GM23338 (cell line): Measurements from ENCODE around the gene CRYBG1. TPM values are rescaled to one million over a fixed set of nuclear protein-coding genes. Genes with fewer than 3 reads are reported as not detected.

Experiments
- ATAC-seq: fragments of 200-7000 bp; cut with Tn5 transposase; 3 replicates; pipeline ENCODE4 v1.9.1; 2020
- DNase-seq: peaks from one replicate; pipeline ENCODE4 v3.0.0-alpha.2; 2015; ENCODE audit warnings: low spot score
- H2AFZ ChIP-seq: fragments of 200-600 bp; sonication (generic); 2 replicates; pipeline ENCODE4 v1.8.0; 2016; ENCODE audit warnings: antibody characterized with exemption, mild to moderate bottlenecking, moderate library complexity
- H3F3A ChIP-seq: fragments of 200-600 bp; sonication (generic); replicated peaks from 2 replicates; pipeline ENCODE4 v1.8.0; 2017; ENCODE audit warnings: antibody characterized with exemption, mixed run types, low read depth
- H3K27ac ChIP-seq: fragments of 200-600 bp; sonication (generic); 2 replicates; pipeline ENCODE4 v1.6.1; 2016; ENCODE audit warnings: low read depth
- H3K27me3 ChIP-seq: fragments of 200-600 bp; sonication (generic); 2 replicates; pipeline ENCODE4 v1.8.0; 2016; ENCODE audit warnings: mild to moderate bottlenecking, mixed run types, moderate library complexity; ENCODE audit not compliant: insufficient read depth
- H3K36me3 ChIP-seq: fragments of 200-600 bp; sonication (generic); 2 replicates; pipeline ENCODE4 v1.8.0; 2016; ENCODE audit warnings: mild to moderate bottlenecking; ENCODE audit not compliant: insufficient read depth
- H3K4me1 ChIP-seq: fragments of 200-600 bp; sonication (generic); 2 replicates; pipeline ENCODE4 v1.8.0; 2016; ENCODE audit warnings: mild to moderate bottlenecking, moderate library complexity; ENCODE audit not compliant: insufficient read depth
- H3K4me2 ChIP-seq: fragments of 200-600 bp; sonication (generic); 2 replicates; pipeline ENCODE4 v1.7.1; 2017; ENCODE audit warnings: mixed run types
- H3K4me3 ChIP-seq: fragments of 200-600 bp; sonication (generic); 2 replicates; pipeline ENCODE4 v1.6.1; 2016; ENCODE audit warnings: mixed run types
- H3K79me2 ChIP-seq: fragments of 200-600 bp; sonication (generic); replicated peaks from 2 replicates; pipeline ENCODE4 v1.8.0; 2017; ENCODE audit warnings: mild to moderate bottlenecking; ENCODE audit not compliant: insufficient read depth
- H3K9me2 ChIP-seq: fragments of 200-600 bp; sonication (generic); 2 replicates; pipeline ENCODE4 v1.8.0; 2017; ENCODE audit not compliant: insufficient read depth
- H4K20me1 ChIP-seq: fragments of 200-600 bp; sonication (generic); replicated peaks from 2 replicates; pipeline ENCODE4 v1.8.0; 2017; ENCODE audit warnings: mild to moderate bottlenecking; ENCODE audit not compliant: insufficient read depth
- H3K27ac Mint-ChIP-seq: 2 replicates; pipeline ENCODE4 v1.8.0; 2020; ENCODE audit warnings: inconsistent platforms, mild to moderate bottlenecking, moderate library complexity, mixed read lengths
- H3K27me3 Mint-ChIP-seq: 3 replicates; pipeline ENCODE4 v1.8.0; 2022; ENCODE audit warnings: low read depth, mild to moderate bottlenecking, moderate library complexity, mixed read lengths, inconsistent platforms; ENCODE audit not compliant: insufficient read depth, poor library complexity
- H3K36me3 Mint-ChIP-seq: 3 replicates; pipeline ENCODE4 v1.8.0; 2021; ENCODE audit warnings: low read depth, mild to moderate bottlenecking, inconsistent platforms, moderate library complexity, mixed read lengths
- H3K4me1 Mint-ChIP-seq: 3 replicates; pipeline ENCODE4 v1.8.0; 2020; ENCODE audit warnings: mild to moderate bottlenecking, inconsistent platforms, mixed read lengths
- H3K4me3 Mint-ChIP-seq: 3 replicates; pipeline ENCODE4 v1.8.0; 2021; ENCODE audit warnings: moderate library complexity, mild to moderate bottlenecking, inconsistent platforms, mixed read lengths
- H3K9me3 Mint-ChIP-seq: 3 replicates; pipeline ENCODE4 v1.8.0; 2020; ENCODE audit warnings: moderate library complexity, mild to moderate bottlenecking, inconsistent platforms, mixed read lengths
- CREB1 ChIP-seq: fragments of 250-450 bp; sonication (Bioruptor Pico); IDR thresholded peaks from 2 replicates; pipeline ENCODE4 v1.5.0; 2020; ENCODE audit warnings: low read depth, mild to moderate bottlenecking, moderate library complexity
- EZH2 ChIP-seq: fragments of 200-600 bp; sonication (generic); IDR thresholded peaks from one replicate; pipeline ENCODE4 v1.8.0; 2017; ENCODE audit warnings: antibody characterized with exemption, mild to moderate bottlenecking, low read depth; ENCODE audit not compliant: unreplicated experiment
- EZH2phosphoT487 ChIP-seq: fragments of 200-600 bp; sonication (generic); IDR thresholded peaks from one replicate; pipeline ENCODE4 v1.8.1; 2018; ENCODE audit warnings: antibody characterized with exemption; ENCODE audit not compliant: unreplicated experiment
- POLR2AphosphoS5 ChIP-seq: IDR thresholded peaks from 2 replicates; pipeline ENCODE4 v1.6.1; 2016; ENCODE audit warnings: antibody characterized with exemption, low read depth
- ZNF331 ChIP-seq: fragments of 250-450 bp; sonication (Bioruptor Pico); IDR thresholded peaks from 2 replicates; pipeline ENCODE4 v1.5.0; 2020; ENCODE audit warnings: low read depth, mild to moderate bottlenecking, moderate library complexity
- polyA plus RNA-seq: library from polyadenylated mRNA; unstranded; fragments of >200 nt; fragmentation: Nextera tagmentation; extraction: Ambion mirVana; gene quantifications from 2 replicates; pipeline ENCODE4 v1.2.1, GENCODE V29; 2016
- total RNA-seq: library from RNA; depleted of rRNA; stranded (reverse); fragments of >200 nt; shearing (Covaris generic); gene quantifications from 2 replicates; pipeline ENCODE4 v1.2.3, GENCODE V29; 2014
- TF ChIP-seq, protein P1 (sequence below): IDR thresholded peaks from one replicate; pipeline ENCODE4 v1.6.1; 2018; ENCODE audit warnings: antibody characterized with exemption; ENCODE audit not compliant: unreplicated experiment
- TF ChIP-seq, protein P2 (sequence below), 2 experiments: fragments of 200-600 bp in 1 of 2; sonication (generic) in 1 of 2; conservative IDR thresholded peaks; 2 replicates each; pipeline versions ENCODE4 v1.5.1 to v1.6.1; 2016 to 2017; ENCODE audit warnings: antibody characterized with exemption in 2 of 2, low read depth in 2 of 2, mild to moderate bottlenecking in 2 of 2, moderate library complexity in 1 of 2

Gene CRYBG1
- total and polyA plus RNA-seq, 2 experiments from 2014 or later, result 3.7 to 17.2 TPM

DNA sequence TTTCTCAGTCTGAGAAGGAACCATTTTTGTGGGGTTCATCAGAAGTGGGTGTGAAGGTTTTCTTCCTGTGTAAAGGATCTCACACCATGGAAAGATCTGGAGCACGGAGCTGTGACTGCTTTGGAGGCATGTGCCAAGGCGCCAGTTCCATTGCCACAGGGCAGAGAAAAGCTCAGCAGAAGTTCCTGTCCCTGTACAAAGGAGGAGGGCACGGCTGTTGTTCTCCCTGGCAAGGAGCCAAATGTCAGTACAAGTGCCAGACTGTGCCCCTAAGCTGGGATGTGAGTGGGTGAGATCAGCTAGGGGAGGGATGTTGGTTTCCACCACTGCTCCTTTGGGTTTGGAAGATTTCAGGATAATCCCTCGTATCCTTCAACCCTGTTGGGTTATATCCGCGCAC is 117.3 kb downstream of the CRYBG1 start (continued):
- TF ChIP-seq, protein P1, sequence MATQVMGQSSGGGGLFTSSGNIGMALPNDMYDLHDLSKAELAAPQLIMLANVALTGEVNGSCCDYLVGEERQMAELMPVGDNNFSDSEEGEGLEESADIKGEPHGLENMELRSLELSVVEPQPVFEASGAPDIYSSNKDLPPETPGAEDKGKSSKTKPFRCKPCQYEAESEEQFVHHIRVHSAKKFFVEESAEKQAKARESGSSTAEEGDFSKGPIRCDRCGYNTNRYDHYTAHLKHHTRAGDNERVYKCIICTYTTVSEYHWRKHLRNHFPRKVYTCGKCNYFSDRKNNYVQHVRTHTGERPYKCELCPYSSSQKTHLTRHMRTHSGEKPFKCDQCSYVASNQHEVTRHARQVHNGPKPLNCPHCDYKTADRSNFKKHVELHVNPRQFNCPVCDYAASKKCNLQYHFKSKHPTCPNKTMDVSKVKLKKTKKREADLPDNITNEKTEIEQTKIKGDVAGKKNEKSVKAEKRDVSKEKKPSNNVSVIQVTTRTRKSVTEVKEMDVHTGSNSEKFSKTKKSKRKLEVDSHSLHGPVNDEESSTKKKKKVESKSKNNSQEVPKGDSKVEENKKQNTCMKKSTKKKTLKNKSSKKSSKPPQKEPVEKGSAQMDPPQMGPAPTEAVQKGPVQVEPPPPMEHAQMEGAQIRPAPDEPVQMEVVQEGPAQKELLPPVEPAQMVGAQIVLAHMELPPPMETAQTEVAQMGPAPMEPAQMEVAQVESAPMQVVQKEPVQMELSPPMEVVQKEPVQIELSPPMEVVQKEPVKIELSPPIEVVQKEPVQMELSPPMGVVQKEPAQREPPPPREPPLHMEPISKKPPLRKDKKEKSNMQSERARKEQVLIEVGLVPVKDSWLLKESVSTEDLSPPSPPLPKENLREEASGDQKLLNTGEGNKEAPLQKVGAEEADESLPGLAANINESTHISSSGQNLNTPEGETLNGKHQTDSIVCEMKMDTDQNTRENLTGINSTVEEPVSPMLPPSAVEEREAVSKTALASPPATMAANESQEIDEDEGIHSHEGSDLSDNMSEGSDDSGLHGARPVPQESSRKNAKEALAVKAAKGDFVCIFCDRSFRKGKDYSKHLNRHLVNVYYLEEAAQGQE, result no peak
- TF ChIP-seq EZH2, result no peak
- TF ChIP-seq EZH2phosphoT487, result no peak
- no peak for TF ChIP-seq POLR2AphosphoS5

DNA sequence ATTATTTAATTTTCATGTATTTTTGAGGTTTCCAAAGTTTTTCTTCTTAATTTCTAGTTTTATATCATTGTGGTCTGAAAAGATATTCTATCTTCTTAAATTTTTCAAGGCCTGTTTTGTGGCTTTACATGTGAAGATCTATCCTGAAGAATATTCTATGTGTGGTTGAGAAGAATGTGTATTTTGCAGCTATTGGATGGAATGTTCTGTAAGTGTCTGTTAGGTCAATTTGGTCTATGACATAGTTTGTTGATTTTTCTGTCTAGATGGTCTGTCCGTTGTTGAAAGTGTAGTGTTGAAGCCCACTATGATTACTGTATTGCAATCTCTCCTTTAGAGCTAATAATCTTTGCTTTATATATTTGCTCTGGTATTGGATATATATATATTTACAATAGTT is 125.7 kb downstream of the CRYBG1 start:
- Mint-ChIP-seq H3K27ac (no peak overlapping the region), H3K4me1 (peaks cover 17% of the 10 kb centered on the region; the same call in 2 of the 3 replicates), H3K27me3 (peaks cover 6% of the 10 kb centered on the region), H3K4me3 (no peak overlapping the region), H3K9me3 (no peaks in the 10 kb centered on the region), H3K36me3 (peaks cover 3% of the 10 kb centered on the region; the same call in 1 of the 3 replicates)
- H3K27me3 ChIP-seq, result peaks cover 34% of the 10 kb centered on the region
- no peaks in the 10 kb centered on the region for H3K36me3 ChIP-seq
- no peaks in the 10 kb centered on the region for H3K79me2 ChIP-seq
- H2AFZ ChIP-seq, result no peak overlapping the region
- no peak for TF ChIP-seq POLR2AphosphoS5
- no peak for TF ChIP-seq EZH2phosphoT487
- TF ChIP-seq ZNF331, result no peak
- no peak for TF ChIP-seq EZH2
- TF ChIP-seq, protein P2, sequence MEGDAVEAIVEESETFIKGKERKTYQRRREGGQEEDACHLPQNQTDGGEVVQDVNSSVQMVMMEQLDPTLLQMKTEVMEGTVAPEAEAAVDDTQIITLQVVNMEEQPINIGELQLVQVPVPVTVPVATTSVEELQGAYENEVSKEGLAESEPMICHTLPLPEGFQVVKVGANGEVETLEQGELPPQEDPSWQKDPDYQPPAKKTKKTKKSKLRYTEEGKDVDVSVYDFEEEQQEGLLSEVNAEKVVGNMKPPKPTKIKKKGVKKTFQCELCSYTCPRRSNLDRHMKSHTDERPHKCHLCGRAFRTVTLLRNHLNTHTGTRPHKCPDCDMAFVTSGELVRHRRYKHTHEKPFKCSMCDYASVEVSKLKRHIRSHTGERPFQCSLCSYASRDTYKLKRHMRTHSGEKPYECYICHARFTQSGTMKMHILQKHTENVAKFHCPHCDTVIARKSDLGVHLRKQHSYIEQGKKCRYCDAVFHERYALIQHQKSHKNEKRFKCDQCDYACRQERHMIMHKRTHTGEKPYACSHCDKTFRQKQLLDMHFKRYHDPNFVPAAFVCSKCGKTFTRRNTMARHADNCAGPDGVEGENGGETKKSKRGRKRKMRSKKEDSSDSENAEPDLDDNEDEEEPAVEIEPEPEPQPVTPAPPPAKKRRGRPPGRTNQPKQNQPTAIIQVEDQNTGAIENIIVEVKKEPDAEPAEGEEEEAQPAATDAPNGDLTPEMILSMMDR (conservative IDR thresholded peaks at IDR 0.05; ENCODE audit: low read depth in 2 of 2), result no peak
- no peak for TF ChIP-seq CREB1 (CRISPR knock-in tag)
- no peak overlapping the region for H3K4me2 ChIP-seq
- no peaks in the 10 kb centered on the region for H3K9me2 ChIP-seq
- no peak for DNase-seq
- H3K27ac ChIP-seq, result no peak overlapping the region
- H3K4me1 ChIP-seq, result peaks cover 13% of the 10 kb centered on the region
- H3F3A ChIP-seq, result no peaks in the 10 kb centered on the region
- H3K4me3 ChIP-seq, result no peak overlapping the region
- no peak for ATAC-seq
- no peaks in the 10 kb centered on the region for H4K20me1 ChIP-seq
